ENCODE measurements around the gene SUPT16H.

Gene SUPT16H

GRCh38 chr14:21369949-21370679, 13.7 kb downstream of the SUPT16H start:
- FAIRE-seq = peak; percentile 36
- DNase-seq (ENCODE audit: extremely low spot score, insufficient read length, low read depth) = no peak

DNA sequence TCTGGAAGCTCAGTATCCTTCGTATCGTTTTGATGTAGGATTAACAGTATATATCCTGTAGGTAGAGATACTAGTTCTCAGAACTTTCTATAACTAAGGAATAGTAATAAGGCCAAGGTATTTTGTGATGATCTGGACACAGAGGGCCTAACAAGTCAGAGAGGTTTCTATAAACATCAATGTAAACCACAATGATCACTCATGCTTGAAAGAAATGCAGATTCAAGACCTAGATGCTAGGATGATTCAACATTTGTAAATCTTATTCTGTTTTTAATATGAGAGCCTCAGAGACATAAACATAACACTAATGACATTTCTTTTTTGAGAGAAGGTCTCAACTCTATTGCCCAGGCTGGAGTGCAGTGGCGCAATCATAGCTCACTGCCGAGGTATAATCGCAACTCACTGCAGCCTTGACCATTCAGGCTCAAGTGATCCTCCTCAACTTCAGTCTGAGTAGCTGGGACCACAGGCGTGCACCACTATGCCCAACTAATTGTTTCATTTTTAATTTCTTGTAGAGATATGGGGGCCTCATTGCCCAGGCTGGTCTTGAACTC, 16.2 kb downstream of the SUPT16H start:
- FAIRE-seq = no peak

GRCh38 chr14:21356511-21356910, 27.3 kb downstream of the SUPT16H start:
- no peak for FAIRE-seq
- DNase-seq (ENCODE audit: extremely low spot score, insufficient read length, low read depth) = no peak

More for the DNA sequence above, 16.2 kb downstream of the SUPT16H start:
- DNase-seq (ENCODE audit: extremely low spot score, insufficient read length, low read depth) = no peak

GRCh38 chr14:21352587-21352986, 31.2 kb downstream of the SUPT16H start:
- FAIRE-seq (peak; percentile 75), DNase-seq (ENCODE audit: extremely low spot score, insufficient read length, low read depth) (no peak)

- DNase-seq (ENCODE audit: extremely low spot score, insufficient read length, low read depth) (no peak), FAIRE-seq (no peak)
These were observed 33.3 kb downstream of the SUPT16H start for GRCh38 chr14:21350539-21350938.

- FAIRE-seq (no peak), DNase-seq (ENCODE audit: extremely low spot score, insufficient read length, low read depth) (no peak)
These were observed 36.6 kb downstream of the SUPT16H start for GRCh38 chr14:21347201-21347600.

DNA sequence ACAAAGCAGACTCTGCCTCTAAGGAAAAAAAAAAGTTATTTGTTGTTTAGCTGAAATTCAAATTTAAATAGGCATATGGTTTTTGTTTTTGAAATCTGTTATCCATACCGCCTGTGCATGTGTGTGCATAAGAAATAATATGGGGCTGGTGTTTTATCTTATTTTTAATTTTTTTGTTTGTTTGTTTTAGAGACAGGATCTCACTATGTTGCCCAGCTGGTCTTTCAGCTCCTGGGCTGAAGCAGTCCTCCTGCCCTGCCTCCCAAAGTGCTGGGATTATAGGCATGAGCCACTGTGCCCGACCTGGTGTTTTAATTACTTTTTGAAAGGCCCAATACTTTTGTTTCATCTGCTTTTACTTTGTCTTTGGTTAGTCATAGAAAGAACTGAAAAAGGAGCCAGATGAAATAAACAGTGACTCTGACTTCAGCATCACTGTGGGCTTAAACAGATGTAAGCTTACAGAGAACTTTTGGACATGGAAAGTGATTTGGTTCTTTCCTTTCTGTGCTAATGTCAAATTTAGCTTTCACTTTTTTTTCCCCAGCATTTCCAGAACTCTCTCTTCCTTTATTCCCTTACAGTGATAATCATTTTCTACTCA, 37.2 kb downstream of the SUPT16H start:
- FAIRE-seq (no peak), DNase-seq (ENCODE audit: extremely low spot score, insufficient read length, low read depth) (no peak)

DNA sequence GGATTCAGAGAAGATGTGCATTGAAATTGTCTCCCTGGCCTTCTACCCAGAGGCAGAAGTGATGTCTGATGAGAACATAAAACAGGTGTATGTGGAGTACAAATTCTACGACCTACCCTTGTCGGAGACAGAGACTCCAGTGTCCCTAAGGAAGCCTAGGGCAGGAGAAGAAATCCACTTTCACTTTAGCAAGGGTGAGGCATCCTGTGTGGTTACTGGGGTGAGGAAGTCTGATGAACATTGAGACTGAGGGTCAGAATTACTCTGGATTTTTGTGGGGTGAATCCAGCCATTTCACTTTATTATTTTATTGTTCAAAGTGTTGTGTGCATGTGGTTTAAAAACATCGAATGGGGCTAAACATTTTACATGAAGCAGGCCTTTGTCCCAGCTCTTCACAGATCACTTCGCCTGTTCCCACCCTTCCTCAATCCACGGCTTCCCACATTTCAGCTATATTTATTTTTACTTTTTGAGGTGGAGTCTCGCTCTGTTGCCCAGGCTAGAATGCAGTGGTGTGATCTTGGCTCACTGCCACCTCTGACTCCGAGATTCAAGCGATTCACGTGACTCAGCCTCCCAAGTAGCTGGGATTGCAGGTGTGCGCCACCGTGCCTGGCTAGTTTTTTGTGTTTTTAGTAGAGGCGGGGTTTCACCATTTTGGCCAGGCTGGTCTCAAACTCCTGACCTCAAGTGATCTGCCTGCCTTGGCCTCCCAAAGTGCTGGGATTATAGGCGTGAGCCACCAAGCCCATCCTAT, 40.6 kb downstream of the SUPT16H start:
- DNase-seq (ENCODE audit: extremely low spot score, insufficient read length, low read depth) = no peak
- no peak for FAIRE-seq

DNA sequence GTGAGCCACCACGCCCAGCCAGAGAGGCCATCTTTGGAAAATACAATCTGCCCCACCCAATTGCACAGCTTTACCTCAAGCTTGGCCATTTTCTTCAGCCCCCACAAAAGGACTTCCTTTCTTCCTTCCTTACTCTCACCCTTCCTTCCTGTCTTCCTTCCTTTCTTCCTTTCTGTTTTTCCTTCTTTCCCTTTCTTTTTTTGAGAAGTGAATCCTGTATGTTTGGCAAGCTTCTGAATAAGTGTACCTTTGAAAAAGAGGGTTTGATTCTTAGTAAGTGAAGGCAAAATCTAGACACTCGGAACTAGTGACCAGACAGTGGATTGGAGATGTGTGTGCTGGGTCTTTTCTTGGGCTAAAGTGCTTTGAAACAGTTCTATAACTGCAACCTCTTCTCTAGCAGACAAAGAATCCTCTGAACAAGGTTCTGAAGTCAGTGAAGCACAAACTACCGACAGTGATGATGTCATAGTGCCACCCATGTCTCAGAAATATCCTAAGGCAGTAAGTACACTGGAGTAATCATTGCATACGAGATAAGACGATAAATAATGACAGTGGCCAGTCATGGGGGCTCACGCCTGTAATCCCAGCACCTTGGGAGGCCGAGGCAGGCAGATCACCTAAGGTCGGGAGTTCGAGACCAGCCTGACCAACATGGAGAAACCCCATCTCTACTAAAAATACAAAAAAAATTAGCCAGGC, 49.5 kb downstream of the SUPT16H start:
- FAIRE-seq = no peak
- DNase-seq (ENCODE audit: extremely low spot score, insufficient read length, low read depth) = no peak

DNA sequence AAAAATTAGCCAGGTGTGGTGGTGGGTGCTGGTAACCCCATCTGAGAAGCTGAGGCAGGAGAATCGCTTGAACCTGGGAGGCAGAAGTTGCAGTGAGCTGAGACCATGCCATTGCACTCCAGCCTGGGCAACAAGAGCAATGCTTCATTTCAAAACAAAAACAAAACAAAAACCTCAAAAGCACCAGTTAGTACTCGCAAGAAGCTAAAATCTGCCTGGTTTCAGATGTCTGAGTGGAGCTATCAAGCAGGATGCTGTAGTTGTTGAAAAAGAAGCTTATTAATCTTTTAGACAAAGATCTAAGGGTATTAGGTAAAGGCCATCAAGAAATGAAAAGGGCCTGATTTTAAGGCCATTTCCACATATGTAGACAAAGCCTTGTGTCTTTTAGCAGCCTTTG, 50.9 kb downstream of the SUPT16H start:
- FAIRE-seq (no peak), DNase-seq (ENCODE audit: extremely low spot score, insufficient read length, low read depth) (no peak)

- no peak for FAIRE-seq
- DNase-seq (ENCODE audit: extremely low spot score, insufficient read length, low read depth) = no peak
These were observed 56.8 kb downstream of the SUPT16H start for GRCh38 chr14:21326972-21327371.

GRCh38 chr14:21322716-21323115, 61.1 kb downstream of the SUPT16H start:
- FAIRE-seq (no peak), DNase-seq (ENCODE audit: extremely low spot score, insufficient read length, low read depth) (no peak)

GRCh38 chr14:21320913-21321312, 62.9 kb downstream of the SUPT16H start:
- FAIRE-seq (no peak), DNase-seq (ENCODE audit: extremely low spot score, insufficient read length, low read depth) (no peak)

GRCh38 chr14:21317398-21317797, 66.4 kb downstream of the SUPT16H start:
- DNase-seq (ENCODE audit: extremely low spot score, insufficient read length, low read depth) (no peak), FAIRE-seq (no peak)

DNA sequence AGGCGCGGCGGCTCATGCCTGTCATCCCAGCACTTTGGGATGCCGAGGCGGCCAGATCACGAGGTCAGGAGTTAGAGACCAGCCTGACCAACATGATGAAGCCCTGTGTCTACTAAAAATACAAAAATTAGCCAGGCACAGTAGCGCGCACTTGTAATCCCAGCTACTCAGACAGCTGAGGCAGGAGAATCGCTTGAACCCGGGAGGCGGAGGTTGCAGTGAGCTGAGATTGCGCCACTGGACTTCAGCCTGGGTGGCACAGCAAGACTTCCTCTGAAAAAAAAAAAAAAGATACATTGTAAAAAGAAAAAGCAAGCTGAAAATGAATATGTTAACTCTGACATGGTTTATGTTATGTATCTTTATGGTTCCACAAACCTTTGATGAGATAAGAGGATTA, 70.3 kb downstream of the SUPT16H start:
- FAIRE-seq = no peak
- DNase-seq (ENCODE audit: extremely low spot score, insufficient read length, low read depth) = no peak

DNA sequence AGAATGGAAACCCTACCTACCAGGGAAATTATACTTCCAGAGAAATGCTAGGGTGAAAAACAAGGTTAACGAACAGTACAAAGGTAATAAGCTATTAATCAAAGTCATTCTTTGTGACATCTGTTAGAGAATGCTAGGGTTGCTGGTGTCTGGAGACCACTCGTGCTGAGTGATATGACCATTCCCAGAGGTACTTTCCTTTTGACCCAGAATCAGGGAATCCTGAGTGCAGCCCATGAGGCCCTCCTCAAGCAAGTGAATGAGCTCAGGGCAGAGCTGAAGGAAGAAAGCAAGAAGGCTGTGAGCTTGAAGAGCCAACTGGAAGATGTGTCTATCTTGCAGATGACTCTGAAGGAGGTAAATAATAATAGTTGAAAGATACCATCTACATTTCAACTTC, 72.2 kb downstream of the SUPT16H start:
- DNase-seq (ENCODE audit: extremely low spot score, insufficient read length, low read depth) (no peak), FAIRE-seq (no peak)

DNA sequence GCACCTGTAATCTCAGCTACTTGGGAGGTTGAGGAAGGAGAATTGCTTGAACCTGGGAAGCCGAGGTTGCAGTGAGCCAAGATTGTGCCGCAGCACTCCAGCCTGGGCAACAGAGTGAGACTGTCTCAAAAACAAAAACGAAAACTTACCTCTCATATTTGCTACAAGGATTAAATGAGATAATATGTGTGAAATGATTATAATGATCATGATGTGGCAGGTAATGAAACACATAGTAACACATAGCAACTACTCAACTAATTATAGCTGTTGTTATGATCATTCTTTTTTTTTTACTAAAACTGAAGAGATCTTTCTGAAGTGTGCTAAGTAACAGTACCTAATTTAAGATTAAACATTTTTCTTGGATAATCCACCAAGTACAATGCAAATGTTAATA, 73.9 kb downstream of the SUPT16H start:
- FAIRE-seq = no peak
- DNase-seq (ENCODE audit: extremely low spot score, insufficient read length, low read depth) = no peak

GRCh38 chr14:21309238-21309636, 74.6 kb downstream of the SUPT16H start:
- no peak for FAIRE-seq
- no peak for DNase-seq (ENCODE audit: extremely low spot score, insufficient read length, low read depth)

GRCh38 chr14:21308479-21309237, 75.2 kb downstream of the SUPT16H start:
- DNase-seq (ENCODE audit: extremely low spot score, insufficient read length, low read depth) (peak; percentile 42), FAIRE-seq (peak; percentile 100)

GRCh38 chr14:21308132-21308478, 75.7 kb downstream of the SUPT16H start:
- FAIRE-seq = no peak
- DNase-seq (ENCODE audit: extremely low spot score, insufficient read length, low read depth) = no peak
